Hematopoietic multipotent progenitor cell treated with erythropoietin and hydrocortisone succinate and interleukin-3 and kit ligand, for 15 days (in vitro differentiated cells): ENCODE data around the gene DZIP1L.

Experiments
- DNase-seq: peaks from one replicate; pipeline ENCODE4 v3.0.0-alpha.2; 2015; ENCODE audit warnings: low spot score

DZIP1L gene

DNA sequence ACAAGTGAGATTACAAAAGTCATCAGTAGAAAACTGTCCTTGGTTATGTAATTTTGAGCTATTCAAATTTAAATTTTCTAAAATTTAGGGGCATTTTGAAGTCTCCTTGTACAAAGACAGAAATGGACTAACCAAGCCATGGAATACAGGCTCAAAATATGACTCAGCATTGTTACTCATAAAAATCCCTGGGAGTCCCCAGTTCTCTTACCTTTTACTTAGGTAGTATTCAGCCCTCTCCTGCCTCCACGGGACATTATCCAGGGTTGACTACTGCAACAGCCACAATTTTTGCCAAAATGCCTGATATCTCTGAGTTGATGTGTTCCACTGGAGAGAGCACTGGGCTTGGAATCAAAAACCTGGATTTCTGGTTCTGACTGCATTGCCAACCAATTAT is 80.5 kb downstream of the DZIP1L start:
- DNase-seq, result no peak

GRCh38 chr3:138033202-138033691 is 82.2 kb downstream of the DZIP1L start:
- no peak for DNase-seq

- no peak for DNase-seq
Observed at GRCh38 chr3:138032567-138032966, 82.8 kb downstream of the DZIP1L start.

DNA sequence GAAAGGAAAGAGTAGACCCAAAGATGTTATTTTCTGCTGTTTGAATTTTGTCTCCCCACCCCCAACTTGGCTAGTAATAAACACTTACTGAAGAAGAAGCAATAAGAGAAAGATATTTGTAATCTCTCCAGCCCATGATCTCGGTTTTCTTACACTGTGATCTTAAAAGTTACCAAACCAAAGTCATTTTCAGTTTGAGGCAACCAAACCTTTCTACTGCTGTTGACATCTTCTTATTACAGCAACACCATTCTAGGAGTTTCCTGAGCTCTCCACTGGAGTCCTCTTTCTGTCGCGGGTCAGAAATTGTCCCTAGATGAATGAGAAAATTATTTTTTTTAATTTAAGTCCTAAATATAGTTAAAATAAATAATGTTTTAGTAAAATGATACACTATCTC is 83.9 kb downstream of the DZIP1L start:
- DNase-seq, result no peak

GRCh38 chr3:138030734-138031280 is 84.6 kb downstream of the DZIP1L start:
- no peak for DNase-seq

DNA sequence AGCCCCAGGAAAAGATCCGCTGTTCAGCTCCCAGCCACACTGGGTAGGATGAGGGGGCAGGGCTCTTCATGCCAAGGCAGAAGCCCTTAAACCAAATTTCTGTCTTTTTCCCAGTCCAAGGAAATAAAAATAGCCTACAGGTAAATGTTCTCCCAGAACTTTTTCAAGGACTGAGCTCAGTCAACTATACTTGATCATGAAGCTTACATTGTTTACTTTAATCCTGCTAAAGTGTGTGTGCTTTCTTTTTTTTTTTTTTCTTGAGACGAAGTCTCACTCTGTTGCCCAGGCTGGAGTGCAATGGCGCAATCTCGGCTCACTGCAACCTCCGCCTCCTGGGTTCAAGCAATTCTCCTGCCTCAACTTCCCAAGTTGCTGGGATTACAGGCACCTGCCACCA is 87.6 kb downstream of the DZIP1L start:
- no peak for DNase-seq

DNA sequence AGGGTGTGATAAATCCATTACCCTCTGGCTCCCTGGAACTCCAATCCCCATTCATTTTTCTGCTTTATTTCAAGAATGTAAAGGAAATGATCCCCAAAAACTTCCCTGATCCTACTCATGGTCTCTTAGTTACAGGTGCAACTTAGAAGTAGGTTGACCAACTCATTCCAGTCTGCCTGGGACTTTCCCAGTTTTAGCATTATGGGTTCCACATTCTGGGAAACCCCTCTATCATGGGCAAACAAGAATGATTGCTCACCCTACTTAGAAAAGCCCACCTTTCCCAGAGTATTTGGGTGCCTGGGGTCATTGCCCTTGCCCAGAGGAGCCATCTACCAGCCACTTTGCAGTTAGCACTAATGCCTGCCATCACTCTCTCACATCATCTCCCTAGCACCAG is 89.9 kb downstream of the DZIP1L start:
- no peak for DNase-seq

- DNase-seq, result no peak
Observed at GRCh38 chr3:138023754-138024153, 91.7 kb downstream of the DZIP1L start.

DNA sequence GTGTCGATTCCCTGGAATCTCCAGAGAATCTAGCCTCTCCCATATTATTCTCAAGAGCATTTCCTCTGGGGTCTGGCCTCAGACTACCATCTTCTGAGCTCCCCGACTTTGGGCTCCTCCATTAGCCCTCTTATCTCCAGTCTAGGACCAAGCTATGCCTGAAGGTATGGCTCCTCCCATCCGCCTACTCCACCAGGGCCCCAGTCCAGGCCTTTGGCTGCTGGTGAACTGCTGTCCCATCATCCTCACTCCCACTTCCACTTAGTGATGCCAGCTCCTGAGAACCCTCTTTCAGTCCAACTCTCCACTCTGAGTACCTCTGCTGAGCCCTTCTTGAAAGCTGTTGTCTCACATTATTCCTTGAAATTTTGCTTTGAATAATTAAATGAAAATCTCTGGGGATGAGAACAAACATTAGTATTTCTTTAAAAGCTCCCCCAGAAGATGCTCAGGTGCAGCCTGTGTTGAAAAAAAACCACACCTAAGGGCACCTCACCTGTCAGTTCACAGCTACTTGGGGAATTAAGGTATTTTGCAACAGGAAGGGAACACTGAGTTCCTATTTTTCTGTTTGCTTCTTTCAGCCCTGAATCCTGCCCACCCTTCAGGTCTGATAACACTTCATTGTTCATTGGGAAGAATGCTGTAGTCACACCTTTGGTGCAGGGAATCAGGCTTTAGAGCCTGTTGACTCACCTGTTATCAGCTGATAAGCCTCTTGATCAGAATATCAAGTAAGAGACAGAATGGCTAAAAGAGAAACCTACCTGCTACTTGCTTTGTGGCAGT is 95.9 kb downstream of the DZIP1L start:
- DNase-seq, result no peak

GRCh38 chr3:138016065-138016464 is 99.3 kb downstream of the DZIP1L start:
- DNase-seq, result no peak

DNA sequence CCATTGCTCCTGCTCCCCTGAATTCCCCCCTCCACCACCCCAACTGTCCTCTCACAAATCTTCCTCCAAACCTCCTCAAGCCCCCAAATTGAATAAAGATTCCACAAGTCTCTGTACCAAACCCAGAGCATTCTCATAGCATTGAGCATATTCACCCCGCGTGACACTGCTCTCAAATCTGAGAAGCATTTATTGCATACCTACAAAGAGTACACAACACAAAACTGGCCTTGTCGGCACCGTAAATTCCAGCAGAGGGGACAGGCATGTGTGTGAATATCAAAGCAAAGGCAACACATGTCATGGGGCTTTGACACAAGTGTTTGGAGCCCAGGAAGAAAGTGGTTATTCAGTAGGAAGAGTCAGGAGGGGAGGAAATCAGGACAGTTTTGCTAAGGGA is 102.9 kb downstream of the DZIP1L start:
- DNase-seq, result no peak
